Globus pallidus (tissue), 1 donor: ENCODE measurements around the gene GGT5.
"Not testable (repeated sequence)": the region's sequence is repeated elsewhere in the genome, so short reads cannot be mapped to it uniquely, and the experiment has no call there.

Source experiments
- DNase-seq: peaks from one replicate; pipeline ENCODE4 v3.0.0-alpha.2; 2015; ENCODE audit warnings: low spot score

The GGT5 gene

DNA sequence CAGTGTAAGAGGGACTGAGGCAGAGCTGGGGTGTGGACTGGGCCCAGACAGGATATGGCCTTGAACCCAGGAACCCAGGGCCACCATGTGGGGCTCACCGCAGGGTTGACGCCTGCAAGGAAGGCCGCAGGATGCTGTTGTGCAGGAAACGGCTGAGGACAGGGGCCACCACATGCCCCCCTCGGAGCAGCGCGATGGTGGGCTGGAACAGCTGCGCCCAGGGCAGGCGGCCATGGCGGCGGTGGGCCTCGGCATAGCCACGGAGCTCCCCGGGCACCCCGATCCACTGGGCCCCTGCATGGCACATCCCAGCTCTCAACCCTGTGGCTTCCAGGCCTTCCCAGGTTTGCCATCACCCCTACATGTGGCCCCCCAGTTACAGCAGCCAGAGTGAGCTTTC lies 12.2 kb downstream of the GGT5 start:
- DNase-seq, result no peak

GRCh38 chr22:24232124-24232523 lies 12.8 kb downstream of the GGT5 start:
- no peak for DNase-seq

DNA sequence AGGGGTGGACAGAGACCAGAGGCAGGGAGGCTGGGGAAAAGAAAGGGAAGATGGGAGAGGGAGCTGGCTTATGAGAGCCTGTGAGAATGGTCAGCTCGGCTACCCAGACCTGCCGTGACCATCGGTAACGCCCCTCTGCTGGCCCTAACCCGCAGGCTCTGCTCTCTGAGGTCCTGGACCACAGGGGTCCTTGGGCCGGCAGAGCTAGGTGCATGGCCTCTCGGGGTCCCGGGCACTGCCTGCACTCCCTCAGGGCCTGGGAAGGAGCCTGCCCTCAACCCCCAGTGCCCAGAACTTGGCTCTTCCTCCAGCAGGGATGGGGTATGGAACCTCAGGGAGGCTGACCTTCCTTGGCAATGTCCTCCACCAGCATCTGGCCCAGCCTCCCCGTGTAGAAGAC lies 13.2 kb downstream of the GGT5 start:
- no peak for DNase-seq

DNA sequence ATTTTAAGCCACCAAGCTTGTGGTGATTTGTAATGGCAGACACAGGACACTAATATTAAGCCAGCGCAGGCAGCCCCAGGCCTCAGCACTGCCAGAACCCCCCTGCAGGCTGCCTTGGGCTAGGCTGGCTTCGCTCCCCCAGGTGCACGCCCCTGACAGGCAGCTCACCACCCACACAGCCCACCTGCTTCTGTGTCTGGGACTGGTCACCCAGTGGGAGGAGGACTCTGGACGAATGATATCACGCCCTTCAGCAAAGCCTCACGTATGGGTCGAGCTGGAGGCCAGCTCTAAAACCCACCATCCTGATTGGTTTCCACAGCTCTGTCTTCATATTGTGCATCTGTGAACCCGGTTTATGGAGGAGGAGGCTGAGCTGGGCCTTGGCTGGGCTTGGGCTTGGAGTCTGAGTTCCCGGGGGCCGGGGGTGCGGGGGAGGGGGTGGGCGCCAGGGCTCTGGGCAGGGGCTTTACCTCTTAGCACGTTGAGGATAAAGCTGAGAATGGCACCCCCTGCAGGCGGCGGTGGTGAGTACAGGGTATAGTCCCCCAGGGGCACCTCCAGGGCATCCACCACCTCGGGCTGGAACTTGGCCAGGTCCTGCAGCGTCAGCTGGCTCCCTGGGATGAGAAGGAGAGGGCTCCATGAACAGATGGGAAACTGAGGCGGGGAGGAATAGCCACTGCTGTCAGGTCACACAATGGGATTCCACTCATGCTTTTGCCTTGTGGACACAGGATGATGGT lies 13.8 kb downstream of the GGT5 start:
- no peak for DNase-seq

DNA sequence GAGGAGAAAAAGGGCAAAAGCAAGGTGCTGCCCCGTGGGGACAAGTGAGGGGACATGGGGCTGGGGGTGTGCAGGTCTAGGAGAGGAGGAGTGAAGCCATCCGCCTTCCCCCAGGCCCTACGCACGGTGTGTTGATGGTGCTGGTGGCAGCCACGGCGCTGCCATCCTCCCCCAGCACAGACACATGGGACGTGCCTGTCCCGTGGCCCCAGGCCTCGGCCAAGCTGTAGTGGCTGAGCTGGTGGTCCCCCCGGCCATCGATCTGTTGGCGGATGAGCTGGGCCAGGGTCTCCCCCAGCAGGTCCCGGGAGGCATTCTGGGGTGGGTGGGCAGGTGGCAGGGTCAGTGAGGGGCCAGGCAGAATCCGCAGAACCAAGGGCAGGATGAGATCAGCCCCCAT lies 18.9 kb downstream of the GGT5 start:
- no peak for DNase-seq

- DNase-seq, result no peak
Measured at GRCh38 chr22:24225044-24225601, 19.8 kb downstream of the GGT5 start.

DNA sequence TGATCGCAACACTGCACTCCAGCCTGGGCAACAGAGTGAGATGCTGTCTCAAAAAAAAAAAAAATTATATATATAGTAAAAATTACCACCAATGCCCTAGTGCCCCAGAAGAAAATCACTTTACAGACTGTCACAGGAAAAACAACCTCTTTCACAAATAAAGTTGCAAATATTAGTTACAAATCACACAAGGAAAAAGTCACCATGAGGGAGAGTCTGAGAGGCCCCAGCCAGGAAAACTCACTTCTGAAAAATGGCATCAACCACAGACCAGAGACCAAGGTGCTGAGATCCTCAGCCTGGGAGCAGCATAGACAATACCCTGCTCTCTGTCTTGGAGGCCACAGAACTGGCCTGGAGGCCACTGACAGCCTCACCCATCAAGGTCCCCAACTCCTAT lies 20.4 kb downstream of the GGT5 start:
- DNase-seq, result no peak

- no peak for DNase-seq
Measured at GRCh38 chr22:24219750-24220149, 25.1 kb downstream of the GGT5 start.

- DNase-seq, result no peak
Measured at GRCh38 chr22:24217384-24217783, 27.5 kb downstream of the GGT5 start.

- no peak for DNase-seq
Measured at GRCh38 chr22:24216541-24217209, 28.2 kb downstream of the GGT5 start.

GRCh38 chr22:24214467-24215285 lies 30.2 kb downstream of the GGT5 start:
- no peak for DNase-seq

- not testable (repeated sequence) for DNase-seq
Measured at GRCh38 chr22:24213111-24213510, 31.8 kb downstream of the GGT5 start.

GRCh38 chr22:24211716-24212115 lies 33.2 kb downstream of the GGT5 start:
- not testable (repeated sequence) for DNase-seq

- DNase-seq, result not testable (repeated sequence)
Measured at GRCh38 chr22:24210409-24210808, 34.5 kb downstream of the GGT5 start.

DNA sequence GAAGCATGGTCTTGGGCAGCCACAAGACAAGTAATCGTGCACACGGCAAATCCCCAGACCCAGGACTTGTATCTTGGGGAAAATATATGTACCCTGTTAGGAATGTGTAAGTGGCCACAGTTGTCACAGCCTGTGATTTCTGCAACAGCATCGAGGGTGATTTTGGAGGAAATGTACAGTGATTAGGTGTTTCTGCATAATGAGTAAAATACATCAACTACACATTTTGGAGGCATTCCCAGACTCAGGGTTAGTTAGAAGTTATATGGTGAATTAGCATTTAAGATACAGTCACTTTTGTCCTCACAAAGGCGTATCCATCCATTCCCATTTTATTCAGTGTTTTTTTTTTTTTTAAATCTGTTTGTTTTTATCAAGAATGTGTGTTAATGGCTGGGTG lies 35.2 kb downstream of the GGT5 start:
- DNase-seq, result no peak

DNA sequence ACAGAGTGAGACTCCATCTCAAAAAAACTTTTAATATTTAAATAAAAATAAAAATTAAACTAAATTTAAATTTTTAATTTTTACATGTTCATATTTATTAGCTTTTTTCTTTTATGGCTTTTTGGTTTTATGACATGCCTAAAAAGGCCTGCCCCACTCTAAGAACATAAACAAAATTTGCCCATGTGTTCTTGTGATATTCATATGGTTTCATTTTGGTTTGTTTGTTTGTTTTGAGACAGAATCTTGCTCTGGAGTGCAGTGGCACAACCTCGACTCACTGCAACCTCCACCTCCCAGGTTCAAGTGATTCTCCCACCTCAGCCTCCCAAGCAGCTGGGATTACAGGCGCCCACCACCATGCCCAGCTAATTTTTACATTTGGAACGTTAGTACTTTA lies 35.9 kb downstream of the GGT5 start:
- DNase-seq, result no peak

GRCh38 chr22:24208012-24208749 lies 36.7 kb downstream of the GGT5 start:
- peak; percentile 50 for DNase-seq

GRCh38 chr22:24207264-24208011 lies 37.4 kb downstream of the GGT5 start:
- DNase-seq, result no peak

DNA sequence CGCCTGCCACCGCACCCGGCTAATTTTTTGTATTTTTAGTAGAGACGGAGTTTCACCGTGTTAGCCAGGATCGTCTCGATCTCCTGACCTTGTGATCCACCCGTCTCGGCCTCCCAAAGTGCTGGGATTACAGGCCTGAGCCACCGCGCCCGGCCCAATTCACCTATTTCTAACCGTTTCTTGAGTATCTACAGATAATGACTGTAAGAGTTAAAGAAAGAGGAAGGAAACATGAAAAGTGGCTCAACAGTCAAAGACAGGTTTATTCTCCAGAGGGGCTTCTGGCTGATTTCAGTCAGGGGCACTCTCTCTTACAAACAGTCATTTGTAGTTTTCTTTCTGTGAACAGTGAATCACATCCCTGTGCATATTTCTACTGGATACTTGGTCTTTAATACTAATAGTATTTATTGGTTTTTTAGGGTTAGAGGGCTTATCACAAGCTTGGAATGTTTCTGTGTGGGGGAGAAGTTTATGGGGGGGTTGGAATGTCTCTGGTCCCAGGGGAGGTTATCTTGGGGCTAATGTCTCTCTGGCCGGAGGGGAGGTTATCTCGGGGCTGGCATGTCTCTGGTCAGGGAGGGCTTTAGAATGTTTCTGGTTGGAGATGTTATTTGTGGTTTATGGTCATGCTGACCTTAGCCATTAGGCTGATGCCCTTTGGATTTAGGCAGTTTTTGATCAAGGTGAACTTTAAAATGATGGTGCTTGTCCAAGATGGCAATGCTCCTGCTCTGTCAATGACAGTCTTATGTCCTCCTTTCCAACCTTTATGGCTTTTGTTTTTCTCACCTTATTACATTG lies 38.2 kb downstream of the GGT5 start:
- not testable (repeated sequence) for DNase-seq
